Astrocyte (in vitro differentiated cells and primary cell): ENCODE measurements around the gene SHQ1. TPM values are rescaled to one million over a fixed set of nuclear protein-coding genes. Genes with fewer than 3 reads are reported as not detected.

Experiments
- DNase-seq: peaks from one replicate; pipeline ENCODE4 v3.0.0-alpha.2; 2010; ENCODE audit warnings: low read depth
- FAIRE-seq: peaks from 2 replicates; lab custom pipeline; 2011; peaks lifted over from hg19 to GRCh38; lab: Jason Lieb, UNC
- H2AFZ ChIP-seq: 2 replicates; pipeline ENCODE4 v1.6.0; 2012; ENCODE audit warnings: low read depth, low read length, inconsistent platforms
- H3K27ac ChIP-seq: 2 replicates; pipeline ENCODE4 v1.5.1; 2011; ENCODE audit warnings: low read depth, low read length, inconsistent platforms
- H3K27me3 ChIP-seq: 2 replicates; pipeline ENCODE4 v1.6.0; 2011; ENCODE audit warnings: low read length, inconsistent platforms; ENCODE audit not compliant: insufficient read depth
- H3K36me3 ChIP-seq: 2 replicates; pipeline ENCODE4 v1.5.1; 2011; ENCODE audit warnings: low read length, inconsistent platforms; ENCODE audit not compliant: insufficient read depth
- H3K4me1 ChIP-seq: 2 replicates; pipeline ENCODE4 v1.5.1; 2011; ENCODE audit warnings: low read length, inconsistent platforms; ENCODE audit not compliant: insufficient read depth
- H3K4me2 ChIP-seq: 2 replicates; pipeline ENCODE4 v1.6.0; 2012; ENCODE audit warnings: low read length, inconsistent platforms
- H3K4me3 ChIP-seq: 2 replicates; pipeline ENCODE4 v1.5.1; 2011; ENCODE audit warnings: low read depth, mild to moderate bottlenecking, low read length, inconsistent platforms; ENCODE audit not compliant: insufficient read depth
- H3K79me2 ChIP-seq: 2 replicates; pipeline ENCODE4 v1.6.0; 2012; ENCODE audit warnings: mild to moderate bottlenecking, low read length, inconsistent platforms; ENCODE audit not compliant: insufficient read depth
- H3K9ac ChIP-seq: 2 replicates; pipeline ENCODE4 v1.6.0; 2012; ENCODE audit warnings: mild to moderate bottlenecking, low read length, inconsistent platforms
- H3K9me3 ChIP-seq: 2 replicates; pipeline ENCODE4 v1.5.1; 2012; ENCODE audit warnings: low read depth, mild to moderate bottlenecking, low read length, inconsistent platforms; ENCODE audit not compliant: insufficient read depth
- H4K20me1 ChIP-seq: 2 replicates; pipeline ENCODE4 v1.6.0; 2012; ENCODE audit warnings: low read length, inconsistent platforms; ENCODE audit not compliant: insufficient read depth
- H3K27ac Mint-ChIP-seq: one replicate; pipeline ENCODE4 v1.8.0; 2021; ENCODE audit warnings: mild to moderate bottlenecking, mixed read lengths; ENCODE audit not compliant: unreplicated experiment
- H3K27me3 Mint-ChIP-seq: one replicate; pipeline ENCODE4 v1.8.0; 2021; ENCODE audit warnings: low read depth, mixed read lengths; ENCODE audit not compliant: unreplicated experiment
- H3K36me3 Mint-ChIP-seq: one replicate; pipeline ENCODE4 v1.8.0; 2021; ENCODE audit warnings: low read depth, mixed read lengths; ENCODE audit not compliant: unreplicated experiment
- H3K4me1 Mint-ChIP-seq: one replicate; pipeline ENCODE4 v1.8.0; 2021; ENCODE audit warnings: low read depth, mixed read lengths; ENCODE audit not compliant: unreplicated experiment
- H3K4me3 Mint-ChIP-seq: one replicate; pipeline ENCODE4 v1.8.0; 2021; ENCODE audit warnings: mild to moderate bottlenecking, moderate library complexity, mixed read lengths; ENCODE audit not compliant: unreplicated experiment
- H3K9me3 Mint-ChIP-seq: one replicate; pipeline ENCODE4 v1.8.0; 2021; ENCODE audit warnings: mild to moderate bottlenecking, mixed read lengths; ENCODE audit not compliant: unreplicated experiment
- CTCF ChIP-seq: IDR thresholded peaks from 2 replicates; pipeline ENCODE4 v1.5.1; 2011; ENCODE audit warnings: low read depth, mild to moderate bottlenecking, inconsistent platforms, low read length, moderate library complexity; ENCODE audit not compliant: insufficient read depth
- EZH2 ChIP-seq: IDR thresholded peaks from 2 replicates; pipeline ENCODE4 v1.6.1; 2012; ENCODE audit warnings: mild to moderate bottlenecking, low read length, inconsistent platforms; ENCODE audit not compliant: insufficient read depth
- total RNA-seq: library from RNA; stranded (reverse); gene quantifications from 2 replicates; pipeline ENCODE4 v1.2.1, GENCODE V29; 2021

Gene SHQ1
- total RNA-seq, 1 donor from 2014 or later: 28.4 TPM

GRCh38 chr3:72728329-72728889, 119.8 kb downstream of the SHQ1 start:
- Mint-ChIP-seq H3K9me3 (peaks cover 6% of the 10 kb centered on the region), H3K4me1 (peaks cover 7% of the 10 kb centered on the region), H3K4me3 (no peak overlapping the region), H3K27me3 (peaks cover 16% of the 10 kb centered on the region), H3K36me3 (peaks cover 1% of the 10 kb centered on the region), H3K27ac (no peak overlapping the region)
- DNase-seq (no peak), FAIRE-seq (no peak)
- no peak overlapping the region for H3K27ac ChIP-seq
- H3K4me2 ChIP-seq: no peak overlapping the region
- no peak overlapping the region for H3K4me3 ChIP-seq
- no peak overlapping the region for H2AFZ ChIP-seq
- no peak overlapping the region for H3K9ac ChIP-seq
- H4K20me1 ChIP-seq: no peaks in the 10 kb centered on the region
- peaks cover 4% of the 10 kb centered on the region for H3K9me3 ChIP-seq
- H3K79me2 ChIP-seq: no peaks in the 10 kb centered on the region
- H3K27me3 ChIP-seq: no peaks in the 10 kb centered on the region
- no peak for TF ChIP-seq CTCF
- TF ChIP-seq EZH2: no peak
- H3K36me3 ChIP-seq: no peaks in the 10 kb centered on the region
- H3K4me1 ChIP-seq: no peaks in the 10 kb centered on the region

GRCh38 chr3:72727726-72728125, 120.5 kb downstream of the SHQ1 start:
- H3K36me3 Mint-ChIP-seq: no peaks in the 10 kb centered on the region
- Histone ChIP-seq H3K4me3 (no peak overlapping the region), H3K79me2 (no peaks in the 10 kb centered on the region), H3K36me3 (no peaks in the 10 kb centered on the region), H3K27me3 (no peaks in the 10 kb centered on the region), H3K9me3 (no peaks in the 10 kb centered on the region), H3K4me1 (peaks cover 6% of the 10 kb centered on the region), H2AFZ (no peak overlapping the region), H3K27ac (no peak overlapping the region), H3K9ac (no peak overlapping the region), H3K4me2 (no peak overlapping the region), H4K20me1 (no peaks in the 10 kb centered on the region)
- H3K9me3 Mint-ChIP-seq: peaks cover under 1% of the 10 kb centered on the region
- DNase-seq: no peak
- FAIRE-seq: no peak
- peaks cover 11% of the 10 kb centered on the region for H3K4me1 Mint-ChIP-seq
- peaks cover 16% of the 10 kb centered on the region for H3K27me3 Mint-ChIP-seq
- TF ChIP-seq EZH2 (no peak), CTCF (no peak)
- H3K4me3 Mint-ChIP-seq: no peak overlapping the region
- H3K27ac Mint-ChIP-seq: no peak overlapping the region

- Mint-ChIP-seq H3K27me3 (peaks cover 16% of the 10 kb centered on the region), H3K4me3 (no peak overlapping the region), H3K27ac (no peak overlapping the region), H3K36me3 (no peaks in the 10 kb centered on the region), H3K9me3 (no peaks in the 10 kb centered on the region), H3K4me1 (peaks cover 11% of the 10 kb centered on the region)
- no peak overlapping the region for H3K9ac ChIP-seq
- H3K36me3 ChIP-seq: no peaks in the 10 kb centered on the region
- H4K20me1 ChIP-seq: no peaks in the 10 kb centered on the region
- no peaks in the 10 kb centered on the region for H3K9me3 ChIP-seq
- no peak overlapping the region for H3K27ac ChIP-seq
- TF ChIP-seq EZH2 (no peak), CTCF (no peak)
- H3K4me2 ChIP-seq: no peak overlapping the region
- H3K79me2 ChIP-seq: no peaks in the 10 kb centered on the region
- H3K4me3 ChIP-seq: no peak overlapping the region
- FAIRE-seq (no peak), DNase-seq (no peak)
- no peak overlapping the region for H2AFZ ChIP-seq
- no peaks in the 10 kb centered on the region for H3K27me3 ChIP-seq
- peaks cover 7% of the 10 kb centered on the region for H3K4me1 ChIP-seq
These were observed 121.1 kb downstream of the SHQ1 start for GRCh38 chr3:72727172-72727571.
